Neural crest cell (in vitro differentiated cells): ENCODE measurements around the gene KBTBD8. TPM values are rescaled to one million over a fixed set of nuclear protein-coding genes. Genes with fewer than 3 reads are reported as not detected.

Source experiments
- DNase-seq: peaks from one replicate; pipeline ENCODE4 v3.0.0; 2021; ENCODE audit warnings: low read depth, mixed read lengths, low spot score
- H3K27ac Mint-ChIP-seq: one replicate; pipeline ENCODE4 v1.8.0; 2021; ENCODE audit warnings: mild to moderate bottlenecking, mixed read lengths; ENCODE audit not compliant: unreplicated experiment
- H3K27me3 Mint-ChIP-seq: 2 replicates; pipeline ENCODE4 v1.8.0; 2021; ENCODE audit warnings: low read depth, mild to moderate bottlenecking, mixed read lengths
- H3K36me3 Mint-ChIP-seq: 2 replicates; pipeline ENCODE4 v1.8.0; 2021; ENCODE audit warnings: low read depth, mild to moderate bottlenecking, mixed read lengths
- H3K4me1 Mint-ChIP-seq: 2 replicates; pipeline ENCODE4 v1.8.0; 2021; ENCODE audit warnings: mixed read lengths
- H3K4me3 Mint-ChIP-seq: one replicate; pipeline ENCODE4 v1.8.0; 2021; ENCODE audit warnings: mild to moderate bottlenecking, mixed read lengths
- H3K9me3 Mint-ChIP-seq: 2 replicates; pipeline ENCODE4 v1.8.0; 2021; ENCODE audit warnings: mixed read lengths
- total RNA-seq: library from RNA; stranded (reverse); gene quantifications from 2 replicates; pipeline ENCODE4 v1.2.1, GENCODE V29; 2021
- TF ChIP-seq, protein P1 (sequence below): fragments of 200-600 bp; sonication (generic); conservative IDR thresholded peaks from 2 replicates; pipeline ENCODE4 v1.5.0; 2021; ENCODE audit warnings: antibody characterized with exemption, mild to moderate bottlenecking

KBTBD8 gene
- total RNA-seq, 1 donor from 2014 or later = 9.9 TPM

DNA sequence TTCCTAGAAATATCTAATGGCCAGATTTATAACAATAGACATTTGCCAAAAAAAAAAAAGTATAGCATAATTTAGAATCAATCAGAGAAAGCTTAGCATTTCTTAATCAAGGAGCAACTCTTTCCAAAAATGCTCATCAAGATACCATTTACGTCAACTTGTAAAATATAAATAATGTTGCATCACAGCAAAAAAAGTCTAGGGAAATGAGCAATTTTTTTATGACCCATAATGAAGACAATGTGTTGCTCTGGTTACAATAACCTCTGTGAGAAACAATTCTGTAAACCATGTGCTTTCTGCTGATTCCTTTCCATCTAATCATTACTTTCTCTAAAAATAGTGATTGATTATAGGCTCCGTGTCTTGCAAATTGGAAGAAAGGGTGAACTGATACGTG, 36.3 kb downstream of the KBTBD8 start:
- no peak overlapping the region for H3K4me3 Mint-ChIP-seq
- H3K36me3 Mint-ChIP-seq = no peaks in the 10 kb centered on the region
- no peak overlapping the region for H3K27ac Mint-ChIP-seq
- TF ChIP-seq, protein P1, sequence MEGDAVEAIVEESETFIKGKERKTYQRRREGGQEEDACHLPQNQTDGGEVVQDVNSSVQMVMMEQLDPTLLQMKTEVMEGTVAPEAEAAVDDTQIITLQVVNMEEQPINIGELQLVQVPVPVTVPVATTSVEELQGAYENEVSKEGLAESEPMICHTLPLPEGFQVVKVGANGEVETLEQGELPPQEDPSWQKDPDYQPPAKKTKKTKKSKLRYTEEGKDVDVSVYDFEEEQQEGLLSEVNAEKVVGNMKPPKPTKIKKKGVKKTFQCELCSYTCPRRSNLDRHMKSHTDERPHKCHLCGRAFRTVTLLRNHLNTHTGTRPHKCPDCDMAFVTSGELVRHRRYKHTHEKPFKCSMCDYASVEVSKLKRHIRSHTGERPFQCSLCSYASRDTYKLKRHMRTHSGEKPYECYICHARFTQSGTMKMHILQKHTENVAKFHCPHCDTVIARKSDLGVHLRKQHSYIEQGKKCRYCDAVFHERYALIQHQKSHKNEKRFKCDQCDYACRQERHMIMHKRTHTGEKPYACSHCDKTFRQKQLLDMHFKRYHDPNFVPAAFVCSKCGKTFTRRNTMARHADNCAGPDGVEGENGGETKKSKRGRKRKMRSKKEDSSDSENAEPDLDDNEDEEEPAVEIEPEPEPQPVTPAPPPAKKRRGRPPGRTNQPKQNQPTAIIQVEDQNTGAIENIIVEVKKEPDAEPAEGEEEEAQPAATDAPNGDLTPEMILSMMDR = no peak
- peaks cover 2% of the 10 kb centered on the region for H3K9me3 Mint-ChIP-seq
- no peak for DNase-seq
- no peaks in the 10 kb centered on the region for H3K27me3 Mint-ChIP-seq
- peaks cover 3% of the 10 kb centered on the region for H3K4me1 Mint-ChIP-seq

DNA sequence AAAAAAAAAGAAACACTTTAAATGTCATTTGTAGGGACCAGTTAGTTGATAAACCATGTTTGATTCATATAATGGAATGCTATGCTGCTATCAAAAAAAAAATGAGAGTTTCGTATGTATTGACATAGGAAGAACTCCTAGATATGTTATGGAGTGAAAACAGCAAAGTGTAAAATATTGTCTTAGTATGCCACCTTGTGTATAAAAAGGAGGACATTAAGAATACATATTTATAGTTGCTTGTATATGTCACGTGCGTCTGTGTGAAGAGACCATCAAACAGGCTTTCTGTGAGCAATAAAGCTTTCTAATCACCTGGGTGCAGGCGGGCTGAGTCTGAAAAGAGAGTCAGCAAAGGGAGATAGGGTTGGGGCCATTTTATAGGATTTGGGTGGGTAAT, 39.5 kb downstream of the KBTBD8 start:
- Mint-ChIP-seq H3K27me3 (no peaks in the 10 kb centered on the region), H3K9me3 (peaks cover 2% of the 10 kb centered on the region), H3K4me1 (no peaks in the 10 kb centered on the region), H3K36me3 (no peaks in the 10 kb centered on the region), H3K27ac (no peak overlapping the region), H3K4me3 (no peak overlapping the region)
- DNase-seq = no peak
- TF ChIP-seq, protein P1 = no peak

DNA sequence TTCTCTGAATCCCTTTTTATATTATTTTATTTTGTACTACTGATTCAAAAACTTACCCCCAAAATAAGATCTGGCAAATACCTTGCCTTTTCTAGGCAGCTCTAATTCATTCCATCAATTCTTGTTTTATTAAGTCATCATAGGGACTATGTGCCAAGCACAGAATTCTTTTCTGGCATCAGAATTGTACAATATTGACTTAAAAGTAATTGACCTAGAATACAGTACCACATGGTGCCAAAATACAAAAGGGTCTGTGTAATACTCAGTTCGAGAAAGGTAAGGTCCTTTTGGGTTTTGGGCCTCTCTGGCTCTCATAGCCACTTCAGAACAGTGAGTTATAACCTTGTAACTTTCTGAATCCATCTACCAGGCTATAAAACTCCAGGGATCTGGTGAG, 46.2 kb downstream of the KBTBD8 start:
- Mint-ChIP-seq H3K4me3 (no peak overlapping the region), H3K27me3 (no peaks in the 10 kb centered on the region), H3K4me1 (no peaks in the 10 kb centered on the region), H3K36me3 (no peaks in the 10 kb centered on the region), H3K27ac (no peak overlapping the region), H3K9me3 (no peaks in the 10 kb centered on the region)
- TF ChIP-seq, protein P1 = no peak
- DNase-seq = no peak

DNA sequence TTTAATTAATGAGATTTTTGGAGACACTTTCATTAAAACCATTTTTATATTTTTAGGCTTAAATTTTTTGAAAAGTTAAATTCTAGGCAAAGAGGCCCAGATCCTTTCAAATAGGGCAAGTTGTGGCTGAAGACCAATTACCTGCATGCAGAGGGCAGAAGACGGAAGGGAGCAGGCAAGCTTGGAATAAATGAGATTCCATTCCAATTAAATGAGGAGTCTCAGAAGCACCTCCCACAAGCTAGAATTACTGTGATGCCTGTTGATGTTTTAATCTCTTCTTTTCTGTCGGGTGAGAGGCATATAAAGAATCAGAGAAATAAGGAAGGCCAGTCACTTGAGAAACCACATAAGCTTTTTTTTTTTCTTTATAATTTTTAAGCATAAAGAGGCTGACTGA, 46.8 kb downstream of the KBTBD8 start:
- no peak for DNase-seq
- no peak overlapping the region for H3K4me3 Mint-ChIP-seq
- TF ChIP-seq, protein P1 = no peak

DNA sequence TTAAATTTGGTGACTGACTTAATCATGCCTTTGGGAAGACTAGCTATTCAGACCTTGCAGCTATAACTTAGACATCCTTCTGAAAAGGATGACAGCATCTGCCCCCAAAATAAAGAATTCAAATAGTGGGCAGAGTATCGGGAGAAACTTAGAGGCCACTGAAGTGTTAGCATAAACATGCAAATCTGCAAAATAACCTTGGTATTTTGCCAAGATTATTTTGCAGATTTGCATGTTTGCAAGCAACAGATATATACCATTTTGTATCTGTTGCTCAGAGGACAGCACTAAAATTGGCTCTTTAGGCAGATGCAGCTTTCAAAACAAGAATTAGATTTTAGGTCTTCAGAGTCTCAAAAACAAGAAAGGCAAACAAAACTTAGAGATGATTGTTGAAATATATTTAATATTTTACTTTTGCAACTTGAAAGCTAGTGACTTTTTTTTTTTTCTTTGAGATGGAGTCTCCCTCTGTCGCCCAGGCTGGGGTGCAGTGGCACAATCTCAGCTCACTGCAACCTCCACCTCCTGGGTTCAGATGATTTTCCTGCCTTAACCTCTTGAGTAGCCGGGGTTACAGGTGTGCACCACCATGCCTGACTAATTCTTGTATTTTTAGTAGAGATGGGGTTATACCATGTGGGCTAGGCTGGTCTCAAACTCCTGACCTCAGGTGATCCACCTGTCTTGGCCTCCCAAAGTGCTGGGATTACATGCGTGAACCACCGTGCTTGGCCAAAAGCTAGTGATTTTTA, 47.8 kb downstream of the KBTBD8 start:
- H3K9me3 Mint-ChIP-seq = peaks cover 4% of the 10 kb centered on the region
- no peak for DNase-seq
- H3K4me3 Mint-ChIP-seq = no peak overlapping the region
- H3K27me3 Mint-ChIP-seq = no peaks in the 10 kb centered on the region
- no peak overlapping the region for H3K27ac Mint-ChIP-seq
- TF ChIP-seq, protein P1 = no peak
- H3K4me1 Mint-ChIP-seq = no peaks in the 10 kb centered on the region
- no peaks in the 10 kb centered on the region for H3K36me3 Mint-ChIP-seq

More for the DNA sequence above, 46.8 kb downstream of the KBTBD8 start:
- Mint-ChIP-seq H3K9me3 (no peaks in the 10 kb centered on the region), H3K4me1 (no peaks in the 10 kb centered on the region), H3K36me3 (no peaks in the 10 kb centered on the region), H3K27ac (no peak overlapping the region), H3K27me3 (no peaks in the 10 kb centered on the region)
